Measurements from ENCODE around the gene MPG.

DNA sequence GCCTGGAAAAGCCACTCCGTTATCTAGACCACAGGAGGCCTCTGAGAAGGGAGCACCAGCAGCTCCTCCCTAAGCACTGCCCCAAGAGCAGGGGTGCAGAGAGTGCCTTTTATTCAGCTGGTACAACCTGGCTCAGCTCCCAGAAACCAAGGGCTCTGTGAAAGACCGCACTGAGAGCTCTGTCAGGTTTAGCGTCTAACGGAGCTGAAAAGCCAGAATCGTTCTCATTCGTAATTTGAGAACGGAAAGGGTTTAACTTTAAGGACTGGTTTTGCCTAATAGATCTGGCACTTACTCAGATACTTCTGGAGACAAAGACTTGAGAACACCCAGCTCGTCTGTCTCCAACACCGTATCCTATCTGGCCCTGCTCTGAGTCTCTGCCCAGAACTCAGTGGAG is 13.5 kb downstream of the MPG start:
- TF ChIP-seq, protein P1, sequence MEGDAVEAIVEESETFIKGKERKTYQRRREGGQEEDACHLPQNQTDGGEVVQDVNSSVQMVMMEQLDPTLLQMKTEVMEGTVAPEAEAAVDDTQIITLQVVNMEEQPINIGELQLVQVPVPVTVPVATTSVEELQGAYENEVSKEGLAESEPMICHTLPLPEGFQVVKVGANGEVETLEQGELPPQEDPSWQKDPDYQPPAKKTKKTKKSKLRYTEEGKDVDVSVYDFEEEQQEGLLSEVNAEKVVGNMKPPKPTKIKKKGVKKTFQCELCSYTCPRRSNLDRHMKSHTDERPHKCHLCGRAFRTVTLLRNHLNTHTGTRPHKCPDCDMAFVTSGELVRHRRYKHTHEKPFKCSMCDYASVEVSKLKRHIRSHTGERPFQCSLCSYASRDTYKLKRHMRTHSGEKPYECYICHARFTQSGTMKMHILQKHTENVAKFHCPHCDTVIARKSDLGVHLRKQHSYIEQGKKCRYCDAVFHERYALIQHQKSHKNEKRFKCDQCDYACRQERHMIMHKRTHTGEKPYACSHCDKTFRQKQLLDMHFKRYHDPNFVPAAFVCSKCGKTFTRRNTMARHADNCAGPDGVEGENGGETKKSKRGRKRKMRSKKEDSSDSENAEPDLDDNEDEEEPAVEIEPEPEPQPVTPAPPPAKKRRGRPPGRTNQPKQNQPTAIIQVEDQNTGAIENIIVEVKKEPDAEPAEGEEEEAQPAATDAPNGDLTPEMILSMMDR (optimal IDR thresholded peaks at IDR 0.05 in 1 of 3, IDR thresholded peaks at IDR 0.05 in 1 of 3, conservative IDR thresholded peaks at IDR 0.05 in 1 of 3; ENCODE audit: extremely low read depth in 1 of 3, insufficient read depth in 2 of 3, low read length in 3 of 3) = no peak
- TF ChIP-seq EZH2 (IDR thresholded peaks at IDR 0.05; ENCODE audit: low read length) = no peak

All from keratinocyte (primary cell).